ENCODE measurements around the gene ABLIM2. TPM values are rescaled to one million over a fixed set of nuclear protein-coding genes. Genes with fewer than 3 reads are reported as not detected.

ABLIM2 gene
- polyA plus RNA-seq, 1 donor from 2014 or later = 1.3 TPM

- Mint-ChIP-seq H3K27me3 (no peaks in the 10 kb centered on the region), H3K36me3 (peaks cover 3% of the 10 kb centered on the region), H3K4me1 (peaks cover 27 to 39% (median 32%) of the 10 kb centered on the region in 3 donors), H3K27ac (peak overlapping the region; percentile 95 to 99 (median 97)), H3K9me3 (no peaks in the 10 kb centered on the region), H3K4me3 (peak overlapping the region; percentile 91 to 99 (median 96))
These were observed 39.7 kb upstream of the ABLIM2 start for GRCh38 chr4:8198206-8198905.

- Mint-ChIP-seq H3K9me3 (no peaks in the 10 kb centered on the region), H3K4me3 (peak overlapping the region in 2 of 4 donors; percentile 94 to 99), H3K27ac (peak overlapping the region in 1 of 3 donors; percentile 97), H3K36me3 (peaks cover 3% of the 10 kb centered on the region), H3K27me3 (no peaks in the 10 kb centered on the region), H3K4me1 (peaks cover 31 to 40% (median 33%) of the 10 kb centered on the region in 3 donors)
These were observed 38.9 kb upstream of the ABLIM2 start for GRCh38 chr4:8197521-8197920.

GRCh38 chr4:8195841-8196458 lies 37.3 kb upstream of the ABLIM2 start:
- Mint-ChIP-seq H3K9me3 (no peaks in the 10 kb centered on the region), H3K36me3 (no peaks in the 10 kb centered on the region), H3K4me1 (peaks cover 23 to 31% (median 30%) of the 10 kb centered on the region in 3 donors), H3K27me3 (peaks cover 4% of the 10 kb centered on the region), H3K4me3 (peak overlapping the region in 1 of 4 donors; percentile 55), H3K27ac (peak overlapping the region in 1 of 3 donors; percentile 74)

- H3K9me3 Mint-ChIP-seq = no peaks in the 10 kb centered on the region
- no peaks in the 10 kb centered on the region for H3K36me3 Mint-ChIP-seq
- peak overlapping the region in 1 of 3 donors; percentile 25 for H3K27ac Mint-ChIP-seq
- peak overlapping the region in 1 of 4 donors; percentile 29 for H3K4me3 Mint-ChIP-seq
- H3K4me1 Mint-ChIP-seq = peaks cover 22 to 29% (median 27%) of the 10 kb centered on the region in 3 donors
- peaks cover 8% of the 10 kb centered on the region for H3K27me3 Mint-ChIP-seq
These were observed 36.8 kb upstream of the ABLIM2 start for GRCh38 chr4:8195431-8195830.

GRCh38 chr4:8194306-8195242 lies 36.0 kb upstream of the ABLIM2 start:
- Mint-ChIP-seq H3K27ac (peak overlapping the region in 2 of 3 donors; percentile 25 to 49), H3K27me3 (peaks cover 9% of the 10 kb centered on the region), H3K9me3 (no peaks in the 10 kb centered on the region), H3K4me3 (peak overlapping the region in 1 of 4 donors; percentile 29), H3K4me1 (peaks cover 19 to 25% (median 24%) of the 10 kb centered on the region in 3 donors), H3K36me3 (no peaks in the 10 kb centered on the region)

- Mint-ChIP-seq H3K36me3 (no peaks in the 10 kb centered on the region), H3K27ac (peak overlapping the region; percentile 76 to 97 (median 93)), H3K4me1 (peaks cover 8 to 25% (median 15%) of the 10 kb centered on the region in 3 donors), H3K9me3 (no peaks in the 10 kb centered on the region), H3K4me3 (peak overlapping the region; percentile 25 to 85 (median 68)), H3K27me3 (peaks cover 10% of the 10 kb centered on the region)
These were observed 34.4 kb upstream of the ABLIM2 start for GRCh38 chr4:8192748-8193738.

GRCh38 chr4:8191136-8191747 lies 32.6 kb upstream of the ABLIM2 start:
- H3K4me3 Mint-ChIP-seq = no peak overlapping the region
- peaks cover 7 to 25% (median 15%) of the 10 kb centered on the region in 3 donors for H3K4me1 Mint-ChIP-seq
- H3K9me3 Mint-ChIP-seq = no peaks in the 10 kb centered on the region
- H3K27me3 Mint-ChIP-seq = peaks cover 13% of the 10 kb centered on the region
- no peak overlapping the region for H3K27ac Mint-ChIP-seq
- no peaks in the 10 kb centered on the region for H3K36me3 Mint-ChIP-seq

- H3K4me3 Mint-ChIP-seq = no peak overlapping the region
- no peaks in the 10 kb centered on the region for H3K36me3 Mint-ChIP-seq
- H3K9me3 Mint-ChIP-seq = no peaks in the 10 kb centered on the region
- H3K27ac Mint-ChIP-seq = peak overlapping the region in 1 of 3 donors; percentile 23
- H3K27me3 Mint-ChIP-seq = peaks cover 13% of the 10 kb centered on the region
- peaks cover 7 to 18% (median 13%) of the 10 kb centered on the region in 3 donors for H3K4me1 Mint-ChIP-seq
These were observed 31.2 kb upstream of the ABLIM2 start for GRCh38 chr4:8189551-8190466.

- Mint-ChIP-seq H3K27ac (peak overlapping the region in 1 of 3 donors; percentile 23), H3K4me1 (peaks cover 7 to 18% (median 13%) of the 10 kb centered on the region in 3 donors), H3K4me3 (no peak overlapping the region), H3K9me3 (no peaks in the 10 kb centered on the region), H3K27me3 (peaks cover 13% of the 10 kb centered on the region), H3K36me3 (no peaks in the 10 kb centered on the region)
These were observed 30.3 kb upstream of the ABLIM2 start for GRCh38 chr4:8188743-8189550.

GRCh38 chr4:8188085-8188484 lies 29.5 kb upstream of the ABLIM2 start:
- Mint-ChIP-seq H3K4me1 (peaks cover 7 to 17% (median 11%) of the 10 kb centered on the region in 3 donors), H3K27ac (peak overlapping the region in 1 of 3 donors; percentile 77), H3K27me3 (peaks cover 13% of the 10 kb centered on the region), H3K4me3 (peak overlapping the region in 1 of 4 donors; percentile 12), H3K9me3 (no peaks in the 10 kb centered on the region), H3K36me3 (no peaks in the 10 kb centered on the region)

- no peak overlapping the region for H3K27ac Mint-ChIP-seq
- peaks cover 8% of the 10 kb centered on the region for H3K27me3 Mint-ChIP-seq
- H3K36me3 Mint-ChIP-seq = no peaks in the 10 kb centered on the region
- no peak overlapping the region for H3K4me3 Mint-ChIP-seq
- no peaks in the 10 kb centered on the region for H3K9me3 Mint-ChIP-seq
- peaks cover 0 to 2% (median under 1%) of the 10 kb centered on the region in 3 donors for H3K4me1 Mint-ChIP-seq
These were observed 27.3 kb upstream of the ABLIM2 start for GRCh38 chr4:8185930-8186329.

GRCh38 chr4:8185295-8185694 lies 26.7 kb upstream of the ABLIM2 start:
- Mint-ChIP-seq H3K9me3 (no peaks in the 10 kb centered on the region), H3K36me3 (no peaks in the 10 kb centered on the region), H3K27me3 (peaks cover 5% of the 10 kb centered on the region), H3K4me3 (no peak overlapping the region), H3K4me1 (peaks cover 0 to 2% (median 0%) of the 10 kb centered on the region in 3 donors), H3K27ac (no peak overlapping the region)

Data from IgD-negative memory B cell (primary cell).